Suprapubic skin (tissue), 4 donors: ENCODE data around the gene LRCOL1. TPM values are rescaled to one million over a fixed set of nuclear protein-coding genes. Genes with fewer than 3 reads are reported as not detected.

Experiments
- DNase-seq, 2 donors: peaks; one replicate each; pipeline ENCODE4 v3.0.0-alpha.2; 2019; ENCODE audit warnings: low spot score in 2 of 2
- H3K27ac ChIP-seq: fragments of 200-600 bp; sonication (generic); one replicate; pipeline ENCODE4 v1.5.1; 2019
- H3K27me3 ChIP-seq: fragments of 200-600 bp; sonication (generic); one replicate; pipeline ENCODE4 v1.5.1; 2019
- H3K36me3 ChIP-seq: fragments of 200-600 bp; sonication (generic); one replicate; pipeline ENCODE4 v1.5.1; 2019
- H3K4me1 ChIP-seq: fragments of 200-600 bp; sonication (generic); one replicate; pipeline ENCODE4 v1.5.1; 2019
- H3K4me3 ChIP-seq: fragments of 200-600 bp; sonication (generic); one replicate; pipeline ENCODE4 v1.5.1; 2019; ENCODE audit warnings: mild to moderate bottlenecking
- H3K9me3 ChIP-seq: fragments of 200-600 bp; sonication (generic); one replicate; pipeline ENCODE4 v1.5.1; 2019
- CTCF ChIP-seq, 2 donors: fragments of 200-600 bp in 1 of 2; fragments of 450-650 bp in 1 of 2; sonication (generic) in 1 of 2; IDR thresholded peaks; one replicate each; pipeline ENCODE4 v1.5.1; 2016 to 2019; ENCODE audit warnings: antibody characterized with exemption in 2 of 2, mild to moderate bottlenecking in 1 of 2, moderate library complexity in 1 of 2
- EP300 ChIP-seq: sonication (generic); formaldehyde crosslinking; IDR thresholded peaks from one replicate; pipeline ENCODE4 v1.6.1; 2017; ENCODE audit warnings: antibody characterized with exemption
- POLR2A ChIP-seq, 2 donors: fragments of 450-650 bp; IDR thresholded peaks; one replicate each; pipeline ENCODE4 v1.6.1; 2017; ENCODE audit warnings: antibody characterized with exemption in 2 of 2, mild to moderate bottlenecking in 2 of 2, moderate library complexity in 2 of 2
- POLR2AphosphoS5 ChIP-seq, 3 donors: sonication (generic); formaldehyde crosslinking; IDR thresholded peaks; one replicate each; pipeline ENCODE4 v1.6.1; 2017; ENCODE audit warnings: antibody characterized with exemption in 3 of 3
- WGBS: methylation state at CpG from one replicate; pipeline ENCODE4 v1.1.5; 2018; 5-methylcytosine and 5-hydroxymethylcytosine counted together
- total RNA-seq, 4 donors: library from RNA; depleted of rRNA; stranded (reverse); fragments of >200 nt; gene quantifications; one replicate each; pipeline ENCODE4 v1.1.0, GENCODE V29; 2016

LRCOL1 gene
- total RNA-seq, 4 donors from 2014 or later: not detected

GRCh38 chr12:132592282-132592970 lies 18.0 kb downstream of the LRCOL1 start:
- TF ChIP-seq POLR2A (IDR thresholded peaks at IDR 0.05) (no peak), CTCF (IDR thresholded peaks at IDR 0.05) (no peak), EP300 (no peak), POLR2AphosphoS5 (IDR thresholded peaks at IDR 0.05) (no peak)

GRCh38 chr12:132591107-132591935 lies 19.1 kb downstream of the LRCOL1 start:
- no peaks in the 10 kb centered on the region for H3K9me3 ChIP-seq
- H3K27ac ChIP-seq: no peak overlapping the region
- H3K27me3 ChIP-seq: peaks cover 2% of the 10 kb centered on the region
- TF ChIP-seq CTCF (IDR thresholded peaks at IDR 0.05): no peak
- TF ChIP-seq EP300: no peak
- no peak for TF ChIP-seq POLR2A (IDR thresholded peaks at IDR 0.05)
- no peak for TF ChIP-seq POLR2AphosphoS5 (IDR thresholded peaks at IDR 0.05)
- DNase-seq: no peak
- H3K4me1 ChIP-seq: peaks cover 8% of the 10 kb centered on the region
- no peak overlapping the region for H3K4me3 ChIP-seq
- 89% methylated on average over 40 of the region's 45 CpGs for WGBS
- H3K36me3 ChIP-seq: no peaks in the 10 kb centered on the region

More at GRCh38 chr12:132592282-132592970, 18.0 kb downstream of the LRCOL1 start:
- H3K4me3 ChIP-seq: no peak overlapping the region
- H3K4me1 ChIP-seq: peaks cover 9% of the 10 kb centered on the region
- H3K27me3 ChIP-seq: peaks cover 2% of the 10 kb centered on the region
- no peak for DNase-seq
- WGBS: 83% methylated on average over 30 of the region's 38 CpGs
- H3K36me3 ChIP-seq: no peaks in the 10 kb centered on the region
- H3K9me3 ChIP-seq: no peaks in the 10 kb centered on the region
- no peak overlapping the region for H3K27ac ChIP-seq

- WGBS: 93% methylated on average over 19 of the region's 19 CpGs
These were observed 21.3 kb downstream of the LRCOL1 start for GRCh38 chr12:132588821-132589669.

GRCh38 chr12:132588319-132588718 lies 22.1 kb downstream of the LRCOL1 start:
- Histone ChIP-seq H3K4me3 (no peak overlapping the region), H3K36me3 (peaks cover 8% of the 10 kb centered on the region), H3K27ac (no peak overlapping the region), H3K9me3 (no peaks in the 10 kb centered on the region), H3K4me1 (no peaks in the 10 kb centered on the region), H3K27me3 (no peaks in the 10 kb centered on the region)
- DNase-seq: no peak
- WGBS: 85% methylated on average over 6 of the region's 6 CpGs
- TF ChIP-seq POLR2AphosphoS5 (IDR thresholded peaks at IDR 0.05): no peak
- TF ChIP-seq POLR2A (IDR thresholded peaks at IDR 0.05): no peak
- no peak for TF ChIP-seq EP300
- no peak for TF ChIP-seq CTCF (IDR thresholded peaks at IDR 0.05)

More at GRCh38 chr12:132588821-132589669, 21.3 kb downstream of the LRCOL1 start:
- peaks cover 5% of the 10 kb centered on the region for H3K36me3 ChIP-seq
- H3K4me3 ChIP-seq: no peak overlapping the region
- no peak for DNase-seq
- peaks cover 7% of the 10 kb centered on the region for H3K4me1 ChIP-seq
- H3K9me3 ChIP-seq: no peaks in the 10 kb centered on the region
- H3K27me3 ChIP-seq: no peaks in the 10 kb centered on the region
- H3K27ac ChIP-seq: no peak overlapping the region
- TF ChIP-seq POLR2AphosphoS5 (IDR thresholded peaks at IDR 0.05): no peak
- no peak for TF ChIP-seq POLR2A (IDR thresholded peaks at IDR 0.05)
- TF ChIP-seq EP300: no peak
- no peak for TF ChIP-seq CTCF (IDR thresholded peaks at IDR 0.05)
